GM19463 (cell line): ENCODE measurements around the gene ASPSCR1.

Source experiments
- ATAC-seq: cut with Tn5 transposase; IDR thresholded peaks from one replicate; pipeline ENCODE4 v1.9.1; 2021; ENCODE audit warnings: mild to moderate bottlenecking, moderate library complexity; ENCODE audit not compliant: unreplicated experiment

ASPSCR1 gene

GRCh38 chr17:82051776-82052637 is 74.6 kb downstream of the ASPSCR1 start, which contains the start of the genes GPS1 and RFNG:
Gene GPS1, plus strand, starts transcription at chr17:82051898. Its CDS starts 34 bp downstream, at chr17:82051932.
Gene RFNG, minus strand, starts transcription at chr17:82051811. Its CDS starts 45 bp downstream, at chr17:82051766.
- peak; percentile 60 for ATAC-seq

DNA sequence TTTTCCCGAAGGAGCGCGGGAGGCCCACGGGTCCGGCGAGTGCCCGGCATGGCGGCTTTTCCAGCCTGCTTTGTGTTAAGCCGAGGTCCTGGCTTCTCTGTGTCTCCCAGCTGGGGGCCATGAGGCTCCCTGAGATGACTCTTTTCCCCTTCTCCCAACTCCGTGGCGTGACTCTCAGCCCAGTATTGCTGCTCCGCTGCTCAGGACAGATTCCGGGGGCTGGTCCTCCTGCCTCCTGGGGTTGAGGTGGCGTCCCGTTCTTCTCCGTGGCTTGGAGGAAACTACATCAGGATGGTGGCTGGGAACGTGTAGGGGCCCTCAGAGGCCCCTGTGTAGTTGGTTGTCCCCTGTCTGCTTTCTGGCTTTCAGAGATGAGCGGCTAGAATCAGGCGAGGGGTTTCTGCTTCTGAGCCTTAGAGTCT is 75.2 kb downstream of the ASPSCR1 start:
- no peak for ATAC-seq

DNA sequence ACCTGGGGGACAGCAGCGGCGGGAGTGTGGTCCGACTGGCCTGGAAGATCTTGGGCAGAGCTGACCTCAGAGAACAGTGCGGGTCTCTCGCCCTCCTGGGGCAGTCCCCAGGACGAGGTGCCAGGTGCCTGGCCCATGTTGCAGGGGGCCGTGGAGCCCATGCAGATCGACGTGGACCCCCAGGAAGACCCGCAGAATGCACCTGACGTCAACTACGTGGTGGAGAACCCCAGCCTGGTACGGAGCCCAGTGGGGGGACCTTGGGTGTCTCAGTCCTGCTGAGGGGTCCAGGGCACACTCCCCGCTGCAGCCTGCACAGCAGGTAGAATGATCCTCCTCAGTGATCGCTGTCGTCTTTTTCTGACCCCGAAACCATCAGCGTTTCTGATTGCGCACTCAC is 75.7 kb downstream of the ASPSCR1 start:
- no peak for ATAC-seq

GRCh38 chr17:82053556-82054263 is 76.3 kb downstream of the ASPSCR1 start:
- ATAC-seq: no peak

- ATAC-seq: no peak
Measured at GRCh38 chr17:82054351-82055022, 77.1 kb downstream of the ASPSCR1 start.

- ATAC-seq: no peak
Measured at GRCh38 chr17:82055023-82055964, 77.9 kb downstream of the ASPSCR1 start.

- no peak for ATAC-seq
Measured at GRCh38 chr17:82055965-82056728, 78.7 kb downstream of the ASPSCR1 start.

DNA sequence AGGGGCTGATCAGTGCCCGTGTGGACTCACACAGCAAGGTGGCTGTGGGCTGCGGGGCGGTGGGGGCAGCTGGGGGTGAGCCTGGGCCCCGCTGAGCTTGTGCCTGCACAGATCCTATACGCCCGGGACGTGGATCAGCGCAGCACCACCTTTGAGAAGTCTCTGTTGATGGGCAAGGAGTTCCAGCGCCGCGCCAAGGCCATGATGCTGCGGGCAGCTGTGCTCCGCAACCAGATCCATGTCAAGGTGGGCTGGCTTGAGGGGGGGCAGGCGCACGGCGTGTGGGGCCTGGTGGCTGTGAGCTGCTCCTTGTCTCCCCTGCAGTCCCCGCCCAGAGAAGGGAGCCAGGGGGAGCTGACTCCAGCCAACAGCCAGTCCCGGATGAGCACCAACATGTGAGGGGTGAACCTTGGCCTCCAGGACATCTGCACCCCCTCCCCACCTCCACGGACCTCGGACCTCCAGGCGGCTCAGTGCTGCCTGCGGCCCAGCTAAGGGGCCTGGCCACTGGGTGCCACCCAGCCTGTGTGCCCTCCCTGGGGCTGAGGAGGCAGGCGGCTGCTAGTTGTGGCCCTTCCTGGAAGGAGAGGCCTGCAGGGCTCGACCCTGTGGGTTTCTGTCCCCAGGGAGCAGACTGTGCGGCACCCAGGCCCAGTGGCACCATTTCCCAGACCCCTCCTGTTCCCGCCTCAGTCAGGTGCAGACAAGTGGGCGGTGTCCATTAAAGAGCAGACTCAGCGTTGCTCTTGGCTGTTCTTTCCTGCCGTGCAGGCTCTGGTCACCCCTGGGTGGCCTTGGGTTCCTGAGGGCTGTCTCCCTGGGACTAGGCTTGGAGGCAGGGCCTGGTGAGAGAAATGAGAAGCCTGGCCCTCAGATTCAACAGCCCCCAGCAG is 79.5 kb downstream of the ASPSCR1 start:
- ATAC-seq: no peak

DNA sequence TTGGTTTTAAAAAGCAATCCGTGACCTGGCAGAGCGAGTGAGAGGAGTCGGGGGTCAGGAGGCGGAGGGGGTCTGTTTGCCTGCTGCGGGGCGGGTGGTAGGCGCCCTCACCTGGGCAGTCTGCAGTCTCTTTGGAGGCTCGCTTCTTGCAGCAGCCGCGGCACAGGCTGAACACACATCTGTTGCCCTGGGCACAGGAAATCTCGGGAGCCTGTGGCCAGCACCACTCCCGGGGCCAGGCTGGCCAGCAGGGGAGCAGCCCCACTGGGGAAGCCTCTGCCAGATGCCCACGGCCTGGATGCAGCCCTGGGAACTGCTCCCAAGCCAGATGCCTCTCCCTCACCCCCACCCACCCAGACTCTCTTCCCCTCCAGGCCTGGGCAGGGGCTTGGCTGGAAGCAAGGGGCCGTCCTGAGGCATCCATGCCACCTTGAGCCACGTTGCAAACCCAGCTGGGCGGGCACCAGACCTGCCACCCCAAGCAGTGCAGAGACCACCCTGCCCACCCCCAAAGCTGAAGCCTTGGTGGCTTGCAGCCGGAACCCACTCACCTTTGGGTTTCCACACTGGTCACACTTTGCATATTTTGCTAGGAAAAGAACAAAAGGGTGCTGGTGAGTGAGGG is 80.9 kb downstream of the ASPSCR1 start:
- ATAC-seq: no peak

GRCh38 chr17:82058855-82059249 is 81.4 kb downstream of the ASPSCR1 start:
- ATAC-seq: no peak

- no peak for ATAC-seq
Measured at GRCh38 chr17:82059272-82060000, 82.0 kb downstream of the ASPSCR1 start.

DNA sequence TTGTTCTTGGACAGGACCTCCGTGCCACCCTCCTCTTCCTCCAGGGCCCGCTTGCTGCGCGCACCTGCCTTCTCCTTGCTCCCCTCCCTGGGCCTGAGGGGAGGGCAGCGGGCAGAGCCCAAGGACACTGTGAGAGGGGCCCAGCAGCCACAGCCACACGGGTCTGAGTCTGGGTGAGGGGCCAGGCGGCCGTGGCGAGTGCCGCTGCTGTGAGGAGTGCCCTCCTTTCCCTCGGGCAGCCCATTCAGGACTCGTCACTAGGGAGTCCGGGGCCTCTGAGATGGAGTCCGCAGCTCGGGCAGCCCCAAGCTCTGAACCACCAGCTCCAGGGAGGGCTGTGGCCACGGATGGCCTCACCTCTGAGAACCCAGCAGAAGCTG is 82.6 kb downstream of the ASPSCR1 start:
- no peak for ATAC-seq

DNA sequence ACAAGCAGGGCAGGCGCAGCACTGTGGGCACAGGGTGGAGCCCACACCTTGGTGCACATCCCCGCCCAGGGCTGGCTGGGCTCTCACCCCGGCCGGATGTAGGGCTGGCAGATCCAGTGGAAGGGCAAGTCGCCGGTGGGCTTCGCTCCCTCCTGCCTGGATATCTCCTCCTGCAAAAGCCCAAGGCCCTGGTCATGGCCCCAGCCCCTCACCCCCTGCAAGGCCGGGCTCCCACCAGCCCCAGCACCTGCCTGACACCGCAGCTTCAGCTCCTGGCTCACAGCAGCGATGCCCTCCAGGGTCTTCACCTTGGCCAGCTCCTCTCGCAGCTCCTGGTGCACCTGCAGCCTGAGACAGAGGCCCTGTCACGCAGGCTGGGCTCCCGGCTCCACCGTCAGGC is 83.2 kb downstream of the ASPSCR1 start:
- no peak for ATAC-seq

DNA sequence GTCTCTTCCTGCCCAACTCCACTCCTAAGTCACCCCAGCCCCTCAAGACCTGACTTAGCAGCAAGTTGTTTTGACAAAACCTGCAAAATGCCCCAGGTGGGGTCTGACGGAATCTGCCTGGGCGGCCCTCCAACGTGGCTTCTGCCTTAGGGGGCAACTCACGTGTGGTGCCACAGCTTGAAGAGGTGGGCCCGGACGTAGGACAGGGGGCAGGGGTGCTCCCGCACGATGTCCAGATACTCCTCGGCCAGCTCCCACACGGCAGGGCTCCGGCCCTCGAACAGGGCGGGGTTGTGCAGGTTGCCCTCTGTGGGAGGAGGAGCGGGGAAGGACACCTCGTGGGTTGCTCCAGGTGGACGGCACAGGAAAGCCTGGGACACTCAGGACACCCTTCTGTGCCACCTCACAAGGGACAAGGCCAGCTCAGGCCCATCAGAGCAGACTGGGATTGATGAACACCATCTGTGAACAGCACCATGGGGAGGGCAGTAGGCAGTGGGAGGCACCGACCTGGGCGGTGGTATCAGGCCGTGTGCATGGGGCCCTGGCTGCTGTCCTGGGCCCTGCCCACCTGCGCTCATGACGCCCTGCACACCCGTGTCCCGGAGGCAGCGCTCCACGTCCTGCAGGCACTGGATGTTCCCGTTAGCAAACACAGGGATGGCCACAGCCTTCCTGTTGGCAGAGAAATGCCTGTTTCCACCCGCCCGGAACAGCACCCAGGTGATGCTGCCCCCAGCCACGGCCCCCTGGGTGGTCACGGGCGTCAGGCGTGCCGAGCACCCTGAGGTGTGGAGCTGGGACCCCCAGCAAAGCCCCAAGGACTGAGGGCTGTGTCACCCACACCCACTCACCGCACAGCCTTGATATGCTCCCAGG is 83.9 kb downstream of the ASPSCR1 start:
- no peak for ATAC-seq

- ATAC-seq: no peak
Measured at GRCh38 chr17:82062076-82062983, 84.9 kb downstream of the ASPSCR1 start.

DNA sequence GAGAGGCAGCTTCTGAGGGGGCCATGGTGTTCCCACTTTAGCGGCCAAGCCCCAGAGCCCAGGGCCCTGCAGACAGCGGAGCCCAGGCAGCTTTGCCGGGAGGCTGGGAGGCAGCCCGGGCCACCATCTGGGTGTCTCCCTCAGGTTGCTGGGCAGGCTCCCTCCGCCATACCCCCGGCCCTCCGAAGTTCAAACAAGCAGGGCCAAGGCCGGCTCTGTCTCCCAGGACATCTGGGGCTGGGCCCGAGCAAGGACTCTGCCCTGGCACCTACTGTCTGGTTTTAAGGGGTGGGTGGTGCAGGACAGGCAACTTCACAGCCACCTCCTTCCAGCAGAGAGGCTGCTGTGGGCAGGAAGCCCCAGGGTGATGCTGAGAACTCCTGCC is 85.5 kb downstream of the ASPSCR1 start:
- ATAC-seq: no peak
